Loucy (cell line): ENCODE data around the gene SLC9C2.

Source experiments
- CTCF ChIP-seq: fragments of 200-600 bp; sonication (generic); conservative IDR thresholded peaks from 2 replicates; pipeline ENCODE4 v1.5.1; 2014; ENCODE audit warnings: mild to moderate bottlenecking, antibody characterized with exemption, low read length
- EZH2phosphoT487 ChIP-seq: fragments of 200-600 bp; IDR thresholded peaks from 2 replicates; pipeline ENCODE4 v1.6.1; 2018; ENCODE audit warnings: antibody characterized with exemption, mild to moderate bottlenecking, moderate library complexity, borderline replicate concordance

- no peak for TF ChIP-seq CTCF
- no peak for TF ChIP-seq EZH2phosphoT487
Measured at GRCh38 chr1:173549813-173550212, 53.1 kb downstream of the SLC9C2 start.
